Measurements from ENCODE around the gene SNX6.
"Not testable (repeated sequence)": the region's sequence is repeated elsewhere in the genome, so short reads cannot be mapped to it uniquely, and the experiment has no call there.

The SNX6 gene

GRCh38 chr14:34562037-34562775 lies 67.7 kb downstream of the SNX6 start:
- DNase-seq: not testable (repeated sequence)

- not testable (repeated sequence) for DNase-seq
Observed at GRCh38 chr14:34556498-34556829, 73.5 kb downstream of the SNX6 start.

- not testable (repeated sequence) for DNase-seq
Observed at GRCh38 chr14:34555583-34556497, 74.1 kb downstream of the SNX6 start.

- DNase-seq: no peak
Observed at GRCh38 chr14:34554540-34555250, 75.3 kb downstream of the SNX6 start.

GRCh38 chr14:34549276-34549966 lies 80.5 kb downstream of the SNX6 start:
- DNase-seq: not testable (repeated sequence)

GRCh38 chr14:34548472-34548981 lies 81.4 kb downstream of the SNX6 start:
- DNase-seq: no peak

- DNase-seq: not testable (repeated sequence)
Observed at GRCh38 chr14:34547136-34547520, 82.8 kb downstream of the SNX6 start.

GRCh38 chr14:34546272-34547135 lies 83.4 kb downstream of the SNX6 start:
- DNase-seq: not testable (repeated sequence)

GRCh38 chr14:34540181-34541059 lies 89.5 kb downstream of the SNX6 start:
- DNase-seq: not testable (repeated sequence)

- DNase-seq: peak; percentile 91 to 93
Observed at GRCh38 chr14:34539407-34540180, 90.4 kb downstream of the SNX6 start, which contains the start of gene EAPP. TSS of gene EAPP (minus strand) at chr14:34539701. CDS start at chr14:34539628, 73 bp downstream.

- DNase-seq: no peak
Observed at GRCh38 chr14:34538871-34539406, 91.0 kb downstream of the SNX6 start.

- DNase-seq: not testable (repeated sequence)
Observed at GRCh38 chr14:34538096-34538495, 91.9 kb downstream of the SNX6 start.

- DNase-seq: no peak
Observed at GRCh38 chr14:34537677-34538009, 92.3 kb downstream of the SNX6 start.

GRCh38 chr14:34536951-34537676 lies 92.8 kb downstream of the SNX6 start:
- no peak for DNase-seq

GRCh38 chr14:34527591-34527990 lies 102.4 kb downstream of the SNX6 start:
- no peak for DNase-seq

GRCh38 chr14:34524216-34524615 lies 105.7 kb downstream of the SNX6 start:
- DNase-seq: not testable (repeated sequence)

- DNase-seq: no peak
Observed at GRCh38 chr14:34522496-34522895, 107.5 kb downstream of the SNX6 start.

- not testable (repeated sequence) for DNase-seq
Observed at GRCh38 chr14:34521071-34521470, 108.9 kb downstream of the SNX6 start.
